IMR-90 (cell line): ENCODE results near the gene CDC42EP3. TPM values are rescaled to one million over a fixed set of nuclear protein-coding genes. Genes with fewer than 3 reads are reported as not detected.

ENCODE experiments used
- ATAC-seq: fragments of 200-7000 bp; cut with Tn5 transposase; 2 replicates; pipeline ENCODE4 v1.9.1; 2020; ENCODE audit warnings: low read depth, mild to moderate bottlenecking, moderate library complexity
- BruUV-seq: library from RNA; stranded (reverse); fragments of 400-500 nt; replicated peaks from 2 replicates; lab custom pipeline; 2021; lab: Mats Ljungman, UMichigan
- CTCF ChIA-PET: fragments of 300-600 bp; formaldehyde crosslinking; extraction: SDS; loops from one replicate; lab custom pipeline; 2021; ENCODE audit warnings: antibody characterized with exemption; lab: Yijun Ruan, JAX
- POLR2A ChIA-PET: fragments of 300-600 bp; sonication (Branson Sonifier 250); formaldehyde crosslinking; loops from one replicate; lab custom pipeline; 2022; ENCODE audit warnings: antibody characterized with exemption; ENCODE audit not compliant: unreplicated experiment; lab: Charles Lee
- DNase-seq: peaks from one replicate; pipeline ENCODE4 v3.0.0; 2013
- H2AFZ ChIP-seq: replicated peaks from 2 replicates; pipeline ENCODE3; 2013; ENCODE audit warnings: low read length, mild to moderate bottlenecking; ENCODE audit not compliant: poor library complexity
- H2AK5ac ChIP-seq: 2 replicates; pipeline ENCODE4 v1.6.1; 2013; ENCODE audit warnings: low read depth, low read length, inconsistent platforms
- H2AK9ac ChIP-seq: replicated peaks from 2 replicates; pipeline ENCODE3; 2013; ENCODE audit warnings: mild to moderate bottlenecking, low read depth, low read length, moderate library complexity; ENCODE audit not compliant: poor library complexity
- H2BK120ac ChIP-seq: 2 replicates; pipeline ENCODE4 v1.6.1; 2013; ENCODE audit warnings: low read depth, low read length, inconsistent platforms
- H2BK15ac ChIP-seq: 3 replicates; pipeline ENCODE4 v1.6.1; 2013; ENCODE audit warnings: low read depth, low read length, inconsistent platforms
- H2BK20ac ChIP-seq: 2 replicates; pipeline ENCODE4 v1.6.1; 2013; ENCODE audit warnings: low read depth, mild to moderate bottlenecking, inconsistent platforms, low read length, moderate library complexity
- H2BK5ac ChIP-seq: 2 replicates; pipeline ENCODE4 v1.6.1; 2013; ENCODE audit warnings: mild to moderate bottlenecking, low read depth, low read length, inconsistent platforms; ENCODE audit not compliant: poor library complexity, severe bottlenecking
- H3K14ac ChIP-seq: replicated peaks from 2 replicates; pipeline ENCODE4 v1.6.1; 2013; ENCODE audit warnings: low read depth, low read length, inconsistent platforms
- H3K18ac ChIP-seq: 2 replicates; pipeline ENCODE4 v1.6.1; 2013; ENCODE audit warnings: low read depth, low read length, control low read depth
- H3K23ac ChIP-seq: 2 replicates; pipeline ENCODE4 v1.6.1; 2013; ENCODE audit warnings: low read depth, low read length, inconsistent platforms
- H3K27ac ChIP-seq: 2 replicates; pipeline ENCODE4 v1.5.1; 2013; ENCODE audit warnings: mild to moderate bottlenecking, control low read depth, low read length; ENCODE audit not compliant: insufficient read depth
- H3K27me3 ChIP-seq: 2 replicates; pipeline ENCODE4 v1.6.1; 2013; ENCODE audit warnings: low read length; ENCODE audit not compliant: control insufficient read depth, insufficient read depth
- H3K36me3 ChIP-seq: 2 replicates; pipeline ENCODE4 v1.6.1; 2013; ENCODE audit warnings: low read length, mixed read lengths; ENCODE audit not compliant: control insufficient read depth, insufficient read depth
- H3K4ac ChIP-seq: 2 replicates; pipeline ENCODE4 v1.6.1; 2013; ENCODE audit warnings: low read depth, low read length, inconsistent platforms
- H3K4me1 ChIP-seq: 2 replicates; pipeline ENCODE4 v1.6.1; 2013; ENCODE audit warnings: low read length, mixed read lengths; ENCODE audit not compliant: control insufficient read depth, insufficient read depth
- H3K4me2 ChIP-seq: 2 replicates; pipeline ENCODE4 v1.6.1; 2013; ENCODE audit warnings: low read depth, mild to moderate bottlenecking, control low read depth, low read length, moderate library complexity
- H3K4me3 ChIP-seq: 2 replicates; pipeline ENCODE4 v1.5.1; 2013; ENCODE audit warnings: low read depth, mild to moderate bottlenecking, control low read depth, low read length, moderate library complexity; ENCODE audit not compliant: insufficient read depth
- H3K56ac ChIP-seq: 2 replicates; pipeline ENCODE4 v1.6.1; 2013; ENCODE audit warnings: low read length, inconsistent platforms; ENCODE audit not compliant: insufficient read depth; ENCODE audit errors: extremely low read depth
- H3K79me1 ChIP-seq, 2 experiments: 2 replicates each; pipeline ENCODE4 v1.6.1; 2013; ENCODE audit warnings: low read length in 2 of 2, inconsistent platforms in 1 of 2, low read depth in 1 of 2
- H3K9ac ChIP-seq: 2 replicates; pipeline ENCODE4 v1.6.1; 2013; ENCODE audit warnings: low read depth, low read length, control low read depth
- H3K9me1 ChIP-seq: 2 replicates; pipeline ENCODE4 v1.6.1; 2013; ENCODE audit warnings: low read length, inconsistent platforms; ENCODE audit not compliant: insufficient read depth
- H3K9me3 ChIP-seq: 2 replicates; pipeline ENCODE4 v1.6.1; 2013; ENCODE audit warnings: low read length; ENCODE audit not compliant: control insufficient read depth, insufficient read depth
- H4K20me1 ChIP-seq: 2 replicates; pipeline ENCODE4 v1.6.1; 2013; ENCODE audit warnings: low read length, inconsistent platforms; ENCODE audit not compliant: insufficient read depth
- H4K5ac ChIP-seq: 2 replicates; pipeline ENCODE4 v1.6.1; 2013; ENCODE audit warnings: mild to moderate bottlenecking, low read depth, low read length, control low read depth
- H4K8ac ChIP-seq, 2 experiments: 2 replicates each; pipeline ENCODE4 v1.6.1; 2013; ENCODE audit warnings: low read depth in 2 of 2, low read length in 2 of 2, control low read depth in 1 of 2, inconsistent platforms in 1 of 2
- H4K91ac ChIP-seq: 2 replicates; pipeline ENCODE4 v1.6.1; 2013; ENCODE audit warnings: low read depth, low read length, inconsistent platforms; ENCODE audit not compliant: insufficient read depth
- FOS ChIP-seq: fragments of 150-350 bp; IDR thresholded peaks from 2 replicates; pipeline ENCODE4 v1.6.1; 2016; ENCODE audit warnings: low read depth, low read length
- NFE2L2 ChIP-seq: fragments of 150-350 bp; IDR thresholded peaks from 2 replicates; pipeline ENCODE4 v1.6.1; 2016; ENCODE audit warnings: low read depth, mild to moderate bottlenecking, low read length
- WGBS, 2 experiments: methylation state at CpG; one replicate each; pipeline versions ENCODE4 v1.1.5 to v1.1.7; 2013; ENCODE audit warnings: missing lambda C conversion rate in 2 of 2; ENCODE audit not compliant: insufficient read length in 1 of 2; ENCODE audit errors: extremely low coverage in 2 of 2; 5-methylcytosine and 5-hydroxymethylcytosine counted together
- dilution Hi-C: fragments of 300-500 bp; cut with HindIII; formaldehyde crosslinking; loops from one replicate; pipeline ENCODE4 v1.14.3; 2018; ENCODE audit warnings: low sequenced_read_pairs; ENCODE audit not compliant: unreplicated experiment
- in situ Hi-C: fragments of 300-500 bp; cut with MboI; formaldehyde crosslinking; loops from 3 replicates; pipeline ENCODE4 v1.14.3; 2019; ENCODE audit warnings: low sequenced_read_pairs, inconsistent platforms, mixed read lengths
- intact Hi-C: fragments of 100-400 bp; cut with micrococcal nuclease; formaldehyde crosslinking; loops from 2 replicates; pipeline ENCODE4 v1.10.0; 2022
- polyA plus RNA-seq, 3 experiments: library from polyadenylated mRNA; depleted of rRNA; stranded (reverse); fragments of >200 nt; gene quantifications; 2 replicates each; pipeline ENCODE4 v1.2.3, GENCODE V29; 2012; ENCODE audit warnings: low replicate concordance in 1 of 3
- total RNA-seq: library from RNA; depleted of rRNA; stranded (reverse); fragments of >200 nt; gene quantifications from 2 replicates; pipeline ENCODE4 v1.2.3, GENCODE V29; 2012
- TF ChIP-seq, protein P1 (sequence below): fragments of 150-350 bp; IDR thresholded peaks from 2 replicates; pipeline ENCODE4 v1.6.1; 2016; ENCODE audit warnings: low read depth, mild to moderate bottlenecking, low read length, moderate library complexity, borderline replicate concordance

Gene CDC42EP3
- total and polyA plus RNA-seq, 2 of the 4 experiments (the other 2 are of a cell fraction), result 167 to 193 TPM

DNA sequence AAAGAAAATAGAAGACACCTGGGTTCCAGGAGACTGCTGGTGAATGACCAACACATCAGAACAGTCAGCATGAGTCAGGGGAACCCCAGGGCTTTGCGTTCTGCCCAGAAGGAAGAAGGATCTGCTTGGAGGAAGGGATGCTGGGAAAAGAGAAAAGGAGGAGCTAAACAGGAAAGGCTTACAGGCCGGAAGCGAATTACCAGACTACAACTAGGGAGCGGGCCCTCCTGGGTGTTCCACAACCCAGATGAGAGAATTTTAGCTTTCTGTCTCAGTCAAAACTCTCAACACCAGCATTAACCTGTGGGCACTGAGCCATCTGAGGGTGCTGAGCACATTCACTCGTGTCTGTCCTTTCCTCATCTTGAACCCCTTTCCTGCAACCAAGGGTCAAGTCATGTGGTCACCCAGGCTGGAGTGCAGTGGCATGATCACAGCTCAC lies 19.2 kb downstream of the CDC42EP3 start:
- H2AK5ac ChIP-seq, result peak overlapping the region; percentile 81; the same call in 1 of the 2 replicates
- DNase-seq (peak; percentile 97), ATAC-seq (peak; percentile 25)
- H3K9ac ChIP-seq, result no peak overlapping the region
- no peak overlapping the region for H2BK20ac ChIP-seq
- peaks cover 59% of the 10 kb centered on the region for H3K36me3 ChIP-seq
- in situ Hi-C loops (loop anchor here (5.0 kb wide), 1 partner anchor 240 kb away; no protein-coding TSS in a partner anchor), dilution Hi-C loops (no loop called here), intact Hi-C loops (no loop called here)
- no peak overlapping the region for H3K56ac ChIP-seq
- no peaks in the 10 kb centered on the region for H3K27me3 ChIP-seq
- CTCF ChIA-PET, result interaction anchor here (1.1 kb wide), 1 partner anchor 181 kb away, joined by 3 read pairs; no protein-coding TSS in a partner anchor
- H3K4me2 ChIP-seq, result no peak overlapping the region
- no peaks in the 10 kb centered on the region; the same call in 1 of the 2 replicates for H3K9me3 ChIP-seq
- H4K20me1 ChIP-seq, result peaks cover 98% of the 10 kb centered on the region
- H3K4me3 ChIP-seq, result no peak overlapping the region
- 0% methylated on average over 1 of the region's 5 CpGs; no CpG with 5 or more reads in 1 of the 2 experiments for WGBS, 2 experiments
- TF ChIP-seq, protein P1, sequence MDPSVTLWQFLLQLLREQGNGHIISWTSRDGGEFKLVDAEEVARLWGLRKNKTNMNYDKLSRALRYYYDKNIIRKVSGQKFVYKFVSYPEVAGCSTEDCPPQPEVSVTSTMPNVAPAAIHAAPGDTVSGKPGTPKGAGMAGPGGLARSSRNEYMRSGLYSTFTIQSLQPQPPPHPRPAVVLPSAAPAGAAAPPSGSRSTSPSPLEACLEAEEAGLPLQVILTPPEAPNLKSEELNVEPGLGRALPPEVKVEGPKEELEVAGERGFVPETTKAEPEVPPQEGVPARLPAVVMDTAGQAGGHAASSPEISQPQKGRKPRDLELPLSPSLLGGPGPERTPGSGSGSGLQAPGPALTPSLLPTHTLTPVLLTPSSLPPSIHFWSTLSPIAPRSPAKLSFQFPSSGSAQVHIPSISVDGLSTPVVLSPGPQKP, result no peak
- peak; percentile 74 for TF ChIP-seq NFE2L2
- peak; percentile 60 for TF ChIP-seq FOS
- no peak overlapping the region for H2AFZ ChIP-seq
- no peak overlapping the region for H2BK15ac ChIP-seq
- peaks cover 64% of the 10 kb centered on the region for H3K9me1 ChIP-seq
- no peak overlapping the region; the same call in 1 of the 2 replicates for H3K14ac ChIP-seq
- POLR2A ChIA-PET, result interaction anchor here (0.6 kb wide), 1 partner anchor 129 kb away, joined by 4 read pairs; no protein-coding TSS in a partner anchor
- H2AK9ac ChIP-seq, result no peak overlapping the region
- peak overlapping the region; percentile 42; the same call in 1 of the 2 replicates for H4K91ac ChIP-seq
- no peak overlapping the region; the same call in 1 of the 2 replicates for H4K5ac ChIP-seq
- H3K27ac ChIP-seq, result peak overlapping the region; percentile 42
- H3K79me1 ChIP-seq, result peaks cover 7 to 83% of the 10 kb centered on the region in 2 experiments; a peak in 3 of 4 replicates
- H3K4me1 ChIP-seq, result peaks cover 54% of the 10 kb centered on the region
- H3K18ac ChIP-seq, result peak overlapping the region; percentile 9; the same call in 1 of the 2 replicates
- H3K4ac ChIP-seq, result 0 out of 2 replicates have a peak overlapping the region, but pooled peaks have one; percentile 61
- peak overlapping the region; percentile 69 for H2BK5ac ChIP-seq
- no TSS peak for BruUV-seq
- H3K23ac ChIP-seq, result no peak overlapping the region
- no peak overlapping the region for H2BK120ac ChIP-seq
- H4K8ac ChIP-seq, result peak overlapping the region in 1 of 2 experiments; percentile 60; a peak in 2 of 4 replicates
